ENCODE measurements around the gene SLC6A5.

The SLC6A5 gene

GRCh38 chr11:20611892-20612291 lies 12.5 kb downstream of the SLC6A5 start:
- TF ChIP-seq, protein P1, sequence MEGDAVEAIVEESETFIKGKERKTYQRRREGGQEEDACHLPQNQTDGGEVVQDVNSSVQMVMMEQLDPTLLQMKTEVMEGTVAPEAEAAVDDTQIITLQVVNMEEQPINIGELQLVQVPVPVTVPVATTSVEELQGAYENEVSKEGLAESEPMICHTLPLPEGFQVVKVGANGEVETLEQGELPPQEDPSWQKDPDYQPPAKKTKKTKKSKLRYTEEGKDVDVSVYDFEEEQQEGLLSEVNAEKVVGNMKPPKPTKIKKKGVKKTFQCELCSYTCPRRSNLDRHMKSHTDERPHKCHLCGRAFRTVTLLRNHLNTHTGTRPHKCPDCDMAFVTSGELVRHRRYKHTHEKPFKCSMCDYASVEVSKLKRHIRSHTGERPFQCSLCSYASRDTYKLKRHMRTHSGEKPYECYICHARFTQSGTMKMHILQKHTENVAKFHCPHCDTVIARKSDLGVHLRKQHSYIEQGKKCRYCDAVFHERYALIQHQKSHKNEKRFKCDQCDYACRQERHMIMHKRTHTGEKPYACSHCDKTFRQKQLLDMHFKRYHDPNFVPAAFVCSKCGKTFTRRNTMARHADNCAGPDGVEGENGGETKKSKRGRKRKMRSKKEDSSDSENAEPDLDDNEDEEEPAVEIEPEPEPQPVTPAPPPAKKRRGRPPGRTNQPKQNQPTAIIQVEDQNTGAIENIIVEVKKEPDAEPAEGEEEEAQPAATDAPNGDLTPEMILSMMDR (IDR thresholded peaks at IDR 0.05; ENCODE audit: low read depth, low read length, poor library complexity, severe bottlenecking), result no peak
- no peak for TF ChIP-seq EZH2phosphoT487 (IDR thresholded peaks at IDR 0.05; ENCODE audit: borderline replicate concordance, low read length)

DNA sequence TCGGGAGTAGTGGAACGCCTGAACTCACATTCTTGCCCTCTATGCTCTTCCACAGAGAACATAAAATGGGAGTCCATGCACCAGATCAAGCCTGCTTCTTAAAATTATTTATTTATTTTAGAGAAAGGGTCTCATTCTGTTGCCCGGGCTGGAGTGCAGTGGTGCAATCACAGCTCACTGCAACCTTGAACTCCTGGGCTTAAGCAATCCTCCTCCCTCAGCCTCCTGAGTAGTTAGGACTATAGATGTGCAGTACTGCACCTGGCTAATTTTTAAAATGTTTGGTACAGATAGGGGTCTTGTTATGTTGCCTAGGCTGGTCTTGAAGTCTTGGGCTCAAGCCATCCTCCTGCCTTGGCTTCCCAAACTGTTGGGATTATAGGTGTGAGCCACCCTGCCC lies 13.0 kb downstream of the SLC6A5 start:
- Histone ChIP-seq H3F3A (ENCODE audit: control insufficient read depth, insufficient read depth) (no peaks in the 10 kb centered on the region), H3K9me2 (replicated peaks; ENCODE audit: control insufficient read depth, low read length) (no peaks in the 10 kb centered on the region), H3K4me2 (ENCODE audit: low read length) (no peak overlapping the region), H4K20me1 (ENCODE audit: control insufficient read depth, insufficient read depth, low read depth, low read length) (no peaks in the 10 kb centered on the region), H3K79me2 (ENCODE audit: control insufficient read depth, low read length) (no peaks in the 10 kb centered on the region), H3K4me3 (ENCODE audit: low read length) (no peak overlapping the region), H3K36me3 (ENCODE audit: control insufficient read depth, low read length) (no peaks in the 10 kb centered on the region), H3K9me3 (ENCODE audit: control insufficient read depth, insufficient read depth, low read length) (no peaks in the 10 kb centered on the region), H3K4me1 (ENCODE audit: control insufficient read depth, low read length) (0 out of 2 replicates have a peak, but pooled peaks cover 2% of the 10 kb centered on the region), H3K27me3 (ENCODE audit: control insufficient read depth, low read length) (peaks cover 20% of the 10 kb centered on the region), H3K27ac (ENCODE audit: low read depth, low read length) (no peak overlapping the region)
- TF ChIP-seq, protein P1 (IDR thresholded peaks at IDR 0.05; ENCODE audit: low read depth, low read length, poor library complexity, severe bottlenecking), result no peak
- no peak for TF ChIP-seq EZH2phosphoT487 (IDR thresholded peaks at IDR 0.05; ENCODE audit: borderline replicate concordance, low read length)

More at GRCh38 chr11:20611892-20612291, 12.5 kb downstream of the SLC6A5 start:
- Histone ChIP-seq H3K9me2 (replicated peaks; ENCODE audit: control insufficient read depth, low read length) (no peaks in the 10 kb centered on the region), H3K9me3 (ENCODE audit: control insufficient read depth, insufficient read depth, low read length) (no peaks in the 10 kb centered on the region), H3K79me2 (ENCODE audit: control insufficient read depth, low read length) (no peaks in the 10 kb centered on the region), H3K4me3 (ENCODE audit: low read length) (no peak overlapping the region), H3F3A (ENCODE audit: control insufficient read depth, insufficient read depth) (no peaks in the 10 kb centered on the region), H3K27me3 (ENCODE audit: control insufficient read depth, low read length) (peaks cover 26% of the 10 kb centered on the region), H3K4me1 (ENCODE audit: control insufficient read depth, low read length) (0 out of 2 replicates have a peak, but pooled peaks cover 2% of the 10 kb centered on the region), H4K20me1 (ENCODE audit: control insufficient read depth, insufficient read depth, low read depth, low read length) (no peaks in the 10 kb centered on the region), H3K27ac (ENCODE audit: low read depth, low read length) (no peak overlapping the region), H3K36me3 (ENCODE audit: control insufficient read depth, low read length) (no peaks in the 10 kb centered on the region), H3K4me2 (ENCODE audit: low read length) (no peak overlapping the region)

GRCh38 chr11:20616920-20617319 lies 17.5 kb downstream of the SLC6A5 start:
- no peak for TF ChIP-seq EZH2phosphoT487 (IDR thresholded peaks at IDR 0.05; ENCODE audit: borderline replicate concordance, low read length)
- TF ChIP-seq, protein P1 (IDR thresholded peaks at IDR 0.05; ENCODE audit: low read depth, low read length, poor library complexity, severe bottlenecking), result no peak
- H3K9me3 ChIP-seq (ENCODE audit: control insufficient read depth, insufficient read depth, low read length), result no peaks in the 10 kb centered on the region
- no peak overlapping the region for H3K4me2 ChIP-seq (ENCODE audit: low read length)

More at GRCh38 chr11:20616920-20617319, 17.5 kb downstream of the SLC6A5 start:
- Histone ChIP-seq H3K27me3 (ENCODE audit: control insufficient read depth, low read length) (no peaks in the 10 kb centered on the region), H3K27ac (ENCODE audit: low read depth, low read length) (no peak overlapping the region), H3K9me2 (replicated peaks; ENCODE audit: control insufficient read depth, low read length) (no peaks in the 10 kb centered on the region), H3K36me3 (ENCODE audit: control insufficient read depth, low read length) (no peaks in the 10 kb centered on the region), H3K79me2 (ENCODE audit: control insufficient read depth, low read length) (no peaks in the 10 kb centered on the region), H3K4me3 (ENCODE audit: low read length) (no peak overlapping the region), H4K20me1 (ENCODE audit: control insufficient read depth, insufficient read depth, low read depth, low read length) (no peaks in the 10 kb centered on the region), H3F3A (ENCODE audit: control insufficient read depth, insufficient read depth) (no peaks in the 10 kb centered on the region), H3K4me1 (ENCODE audit: control insufficient read depth, low read length) (no peaks in the 10 kb centered on the region)
